AG09319 (cell line): ENCODE measurements around the gene IHH.

Experiments used
- DNase-seq: peaks from one replicate; pipeline ENCODE4 v3.0.0-alpha.2; 2010; ENCODE audit warnings: low read depth; ENCODE audit errors: extremely low read depth
- CTCF ChIP-seq: IDR thresholded peaks from 2 replicates; pipeline ENCODE4 v1.5.1; 2011; ENCODE audit warnings: low read depth, mild to moderate bottlenecking, inconsistent platforms, low read length, moderate library complexity

IHH gene

GRCh38 chr2:219018726-219019125, 42.0 kb downstream of the IHH start:
- no peak for TF ChIP-seq CTCF
- no peak for DNase-seq

- no peak for TF ChIP-seq CTCF
- DNase-seq = no peak
Measured at GRCh38 chr2:219018286-219018685, 42.4 kb downstream of the IHH start.

GRCh38 chr2:219017201-219017931, 43.4 kb downstream of the IHH start:
- no peak for TF ChIP-seq CTCF
- no peak for DNase-seq

GRCh38 chr2:219016721-219017120, 44.0 kb downstream of the IHH start:
- no peak for TF ChIP-seq CTCF
- DNase-seq = no peak

GRCh38 chr2:219010873-219011272, 49.8 kb downstream of the IHH start:
- TF ChIP-seq CTCF = no peak
- no peak for DNase-seq

DNA sequence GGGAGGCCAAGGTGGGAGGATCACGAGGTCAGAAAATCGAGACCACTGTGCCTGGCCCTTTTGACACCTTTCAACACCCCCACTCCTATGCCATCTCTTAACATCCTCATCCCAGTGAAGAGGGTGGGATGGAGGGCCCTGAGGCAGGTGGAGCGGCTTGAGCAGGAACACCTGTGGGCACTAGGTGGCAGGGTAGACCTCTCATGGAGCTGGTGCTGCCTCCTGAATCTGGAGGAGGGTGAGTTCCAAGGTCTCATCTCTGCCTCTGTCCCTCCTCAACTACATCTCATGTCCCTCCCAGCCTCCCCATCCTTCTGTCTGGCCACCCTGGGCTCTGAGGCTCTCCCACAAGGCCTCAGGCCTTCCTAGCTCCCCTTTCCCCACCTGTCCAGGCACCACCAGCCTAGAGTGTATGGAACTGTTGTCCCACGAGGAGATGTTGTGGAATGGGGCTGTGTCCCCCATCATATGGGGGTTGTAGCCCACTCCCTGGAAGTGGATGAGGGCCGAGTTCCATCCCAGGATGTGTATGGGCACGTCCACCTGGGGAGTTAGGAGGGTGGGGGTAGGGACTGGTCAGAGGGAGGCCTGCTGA, 50.5 kb downstream of the IHH start:
- TF ChIP-seq CTCF = peak; percentile 2
- DNase-seq = no peak

DNA sequence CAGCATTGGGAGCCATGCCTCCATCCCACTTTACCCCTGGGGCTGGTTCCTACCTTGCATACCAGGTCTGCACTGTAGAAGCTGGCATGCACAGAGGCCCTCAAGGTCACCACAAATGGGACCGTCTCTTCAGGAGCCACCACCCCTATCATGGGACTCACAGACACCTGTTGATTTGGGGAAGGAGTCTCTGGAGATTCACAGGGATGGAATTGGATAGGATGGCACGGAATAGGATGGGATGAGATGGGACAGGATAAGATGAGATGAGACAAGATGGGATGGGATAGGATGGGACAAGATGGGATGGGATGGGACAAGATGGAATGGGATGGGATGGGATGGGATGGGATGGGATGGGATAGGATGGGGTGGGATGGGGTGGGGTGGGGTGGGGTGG, 51.4 kb downstream of the IHH start:
- no peak for TF ChIP-seq CTCF
- DNase-seq = no peak
